HepG2 (cell line): ENCODE results near the gene EPN2. TPM values are rescaled to one million over a fixed set of nuclear protein-coding genes. Genes with fewer than 3 reads are reported as not detected.

Experiments used
- ARID4A ChIP-seq: sonication (generic); formaldehyde crosslinking; IDR thresholded peaks from 2 replicates; pipeline ENCODE4 v1.5.0; 2020; ENCODE audit warnings: mild to moderate bottlenecking, missing genetic modification reagents, borderline replicate concordance
- BCL3 ChIP-seq: sonication (generic); formaldehyde crosslinking; IDR thresholded peaks from 2 replicates; pipeline ENCODE4 v1.5.1; 2020; ENCODE audit warnings: mild to moderate bottlenecking, missing genetic modification reagents, moderate library complexity
- HIC2 ChIP-seq: sonication (generic); formaldehyde crosslinking; IDR thresholded peaks from 2 replicates; pipeline ENCODE4 v1.9.0; 2022; ENCODE audit warnings: low read depth, missing genetic modification reagents
- MAFG ChIP-seq: sonication (generic); formaldehyde crosslinking; IDR thresholded peaks from 2 replicates; pipeline ENCODE4 v1.5.1; 2020; ENCODE audit warnings: mild to moderate bottlenecking, missing genetic modification reagents
- MBNL3 ChIP-seq: fragments of 250-450 bp; sonication (Bioruptor Pico); conservative IDR thresholded peaks from 2 replicates; pipeline ENCODE4 v1.8.0; 2022; ENCODE audit warnings: mild to moderate bottlenecking, inconsistent platforms
- NFKB2 ChIP-seq: sonication (generic); formaldehyde crosslinking; IDR thresholded peaks from 2 replicates; pipeline ENCODE4 v1.4.0; 2020; ENCODE audit warnings: missing genetic modification reagents, borderline replicate concordance
- ONECUT2 ChIP-seq: sonication (generic); formaldehyde crosslinking; IDR thresholded peaks from 2 replicates; pipeline ENCODE4 v1.4.0; 2020; ENCODE audit warnings: missing genetic modification reagents
- RAD51 ChIP-seq: fragments of 450-650 bp; IDR thresholded peaks from 2 replicates; pipeline ENCODE4 v1.6.1; 2016; ENCODE audit warnings: borderline replicate concordance
- REST ChIP-seq, 2 experiments: IDR thresholded peaks; 2 replicates each; pipeline ENCODE4 v1.6.1; 2011 to 2012; ENCODE audit warnings: low read length in 2 of 2, borderline replicate concordance in 1 of 2, low read depth in 1 of 2, mild to moderate bottlenecking in 1 of 2, moderate library complexity in 1 of 2
- RFXAP ChIP-seq: sonication (generic); formaldehyde crosslinking; IDR thresholded peaks from 2 replicates; pipeline ENCODE4 v1.4.0; 2020; ENCODE audit warnings: missing genetic modification reagents, borderline replicate concordance
- SSRP1 ChIP-seq: IDR thresholded peaks from 2 replicates; pipeline ENCODE4 v1.6.1; 2016; ENCODE audit warnings: control low read depth
- TAF1 ChIP-seq: sonication (generic); formaldehyde crosslinking; IDR thresholded peaks from 2 replicates; pipeline ENCODE4 v1.4.0; 2020; ENCODE audit warnings: missing genetic modification reagents
- ZBTB2 ChIP-seq: sonication (generic); formaldehyde crosslinking; IDR thresholded peaks from 2 replicates; pipeline ENCODE4 v1.8.0; 2022; ENCODE audit warnings: low read depth, missing genetic modification reagents
- ZMYM3 ChIP-seq: sonication (generic); formaldehyde crosslinking; IDR thresholded peaks from 2 replicates; pipeline ENCODE4 v1.5.1; 2020; ENCODE audit warnings: mild to moderate bottlenecking, missing genetic modification reagents
- ZNF33B ChIP-seq: sonication (generic); formaldehyde crosslinking; IDR thresholded peaks from 2 replicates; pipeline ENCODE4 v1.5.1; 2020; ENCODE audit warnings: mild to moderate bottlenecking, missing genetic modification reagents
- ZNF607 ChIP-seq: sonication (generic); formaldehyde crosslinking; IDR thresholded peaks from 2 replicates; pipeline ENCODE4 v1.5.1; 2020; ENCODE audit warnings: missing genetic modification reagents, mild to moderate bottlenecking, borderline replicate concordance
- polyA plus RNA-seq, 8 experiments: library from polyadenylated mRNA; depleted of rRNA in 3 of 8; stranded (reverse) in 7 of 8; unstranded in 1 of 8; fragments of >200 nt; fragmentation: Illumina TruSeq in 4 of 8; extraction: Trizol in 4 of 8; gene quantifications; 2 replicates each; pipeline versions ENCODE4 v1.2.1 to v1.2.3, GENCODE V29; 2011 to 2016; ENCODE audit warnings: low read depth in 4 of 8, missing spikeins in 1 of 8, mixed read lengths in 1 of 8; ENCODE audit not compliant: insufficient read depth in 1 of 8
- total RNA-seq, 5 experiments: library from RNA; depleted of rRNA; stranded (reverse); fragments of >200 nt; fragmentation: Illumina TruSeq; extraction: Trizol; gene quantifications; 2 replicates each; pipeline ENCODE4 v1.2.3, GENCODE V29; 2016; ENCODE audit warnings: low read depth in 1 of 5

Gene EPN2
- total and polyA plus RNA-seq, 2 of the 13 experiments (the other 11 are each of a cell fraction or from before 2014, with no cell fraction given), result 7.8 to 19.2 TPM

- TF ChIP-seq SSRP1 (CRISPR knock-in tag), result no peak; the same call in 1 of the 2 replicates
- no peak for TF ChIP-seq REST (IDR thresholded peaks at IDR 0.05; ENCODE audit: borderline replicate concordance in 1 of 2, low read depth in 1 of 2, low read length in 2 of 2)
- TF ChIP-seq ZNF607, result peak; percentile 88
- TF ChIP-seq ZBTB2 (CRISPR knock-in tag), result no peak
- TF ChIP-seq MBNL3 (CRISPR knock-in tag), result no peak
- TF ChIP-seq RAD51, result no peak
- TF ChIP-seq ZNF33B (CRISPR knock-in tag), result peak; percentile 87; the same call in 1 of the 2 replicates
- peak; percentile 96 for TF ChIP-seq NFKB2 (CRISPR knock-in tag)
- peak; percentile 70; the same call in 1 of the 2 replicates for TF ChIP-seq ARID4A
- peak; percentile 33; the same call in 1 of the 2 replicates for TF ChIP-seq HIC2
- peak; percentile 83 for TF ChIP-seq BCL3 (CRISPR knock-in tag)
- TF ChIP-seq MAFG (CRISPR knock-in tag), result no peak
- peak; percentile 84; the same call in 1 of the 2 replicates for TF ChIP-seq RFXAP (CRISPR knock-in tag)
- peak; percentile 50; the same call in 1 of the 2 replicates for TF ChIP-seq TAF1
- TF ChIP-seq ZMYM3 (CRISPR knock-in tag), result peak; percentile 64
- TF ChIP-seq ONECUT2 (CRISPR knock-in tag), result no peak
These were observed 100.0 kb downstream of the EPN2 start (continued) for GRCh38 chr17:19336938-19337711.
